Stimulated activated CD8-positive, alpha-beta memory T cell treated with anti-CD3 and anti-CD28 coated beads, Interleukin-7, amount 100 ng/mL, for 48 hours (primary cell): Measurements from ENCODE around the gene CXCL5.

Experiments used
- DNase-seq, 2 donors: peaks; one replicate each; pipeline ENCODE4 v3.0.0-alpha.2; 2020; ENCODE audit warnings: low read depth in 1 of 2; ENCODE audit errors: extremely low read depth in 1 of 2

Gene CXCL5

DNA sequence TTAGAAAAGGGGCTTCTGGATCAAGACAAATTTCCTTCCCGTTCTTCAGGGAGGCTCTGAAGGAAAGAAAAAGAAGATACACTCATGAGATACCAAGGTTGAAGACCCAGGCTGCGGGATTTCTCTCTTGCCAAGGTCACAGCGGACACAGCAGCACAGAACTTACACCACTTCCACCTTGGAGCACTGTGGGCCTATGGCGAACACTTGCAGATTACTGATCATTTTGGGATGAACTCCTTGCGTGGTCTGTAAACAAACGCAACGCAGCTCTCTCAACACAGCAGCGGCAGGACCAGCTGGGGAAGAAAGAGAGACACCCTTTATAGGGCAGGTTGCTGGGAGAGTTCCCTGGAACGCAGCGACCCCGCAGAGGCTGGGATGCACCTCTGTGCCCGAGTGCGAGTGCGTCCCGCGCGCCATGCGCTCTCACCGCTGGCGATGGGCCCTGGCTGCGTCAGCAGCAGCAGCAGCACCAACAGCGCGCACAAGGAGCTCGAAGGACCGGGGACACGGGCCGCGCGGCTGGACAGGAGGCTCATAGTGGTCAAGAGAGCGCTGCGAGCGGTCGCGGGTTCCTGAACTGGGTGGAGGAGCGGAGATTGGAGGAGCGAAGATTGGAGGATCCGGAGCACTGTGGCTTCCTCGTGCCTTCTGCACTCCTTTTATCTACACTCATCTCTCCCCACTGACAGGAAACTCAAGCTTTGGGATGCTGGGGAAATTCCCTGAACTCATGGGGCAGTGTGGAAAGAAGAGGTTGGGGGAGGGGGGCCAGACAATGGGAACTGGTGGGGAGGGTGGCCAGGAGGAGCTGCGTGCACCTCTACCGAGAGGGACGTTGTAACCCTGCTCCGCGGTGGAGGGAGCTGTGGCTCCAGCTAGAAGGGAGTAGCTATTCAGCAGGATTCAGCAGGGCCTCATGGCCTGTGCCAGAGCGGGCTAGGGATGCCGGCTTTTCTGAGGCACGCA is at the start of gene CXCL5:
Gene CXCL5 (minus strand): TSS at position 638 of the 972 bp plus-strand sequence. CDS start 96 bp downstream, at position 542.
- no peak for DNase-seq

DNA sequence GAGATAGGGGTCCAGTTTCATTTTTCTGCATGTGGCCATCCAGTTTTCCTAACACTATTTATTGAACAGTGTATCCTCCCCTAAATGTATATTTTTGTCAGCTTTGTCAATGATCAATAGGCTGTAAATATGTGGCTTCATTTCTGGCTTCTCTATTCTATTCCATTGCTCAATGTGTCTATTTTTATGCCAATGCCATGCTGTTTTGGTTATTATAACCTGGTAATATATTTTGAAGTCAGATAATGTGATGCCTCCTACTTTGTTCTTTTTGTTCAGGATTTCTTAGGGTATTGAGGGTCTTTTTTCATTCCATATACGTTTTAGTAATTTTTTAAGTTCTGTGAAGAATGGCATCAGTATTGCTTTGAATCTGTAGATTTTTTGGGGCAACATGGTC is 48.7 kb upstream of the CXCL5 start:
- no peak for DNase-seq

DNA sequence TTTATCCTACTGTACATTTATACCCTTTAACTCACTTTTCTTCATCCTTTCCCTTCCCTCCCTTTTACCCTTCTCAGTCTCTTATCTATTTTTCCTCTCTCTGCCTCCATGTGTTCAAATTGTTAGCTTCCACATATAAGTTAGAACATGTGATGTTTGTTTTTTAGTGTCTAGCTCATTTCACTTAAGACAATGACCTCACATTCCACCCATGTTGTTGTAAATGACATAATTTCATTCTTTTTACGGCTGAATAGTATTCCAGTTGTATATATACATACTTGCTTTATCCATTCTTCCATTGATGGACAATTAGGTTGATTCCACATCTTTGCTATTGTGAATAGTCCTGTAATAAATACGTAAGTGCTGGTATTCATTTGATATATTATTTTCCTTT is 47.3 kb upstream of the CXCL5 start:
- no peak for DNase-seq

DNA sequence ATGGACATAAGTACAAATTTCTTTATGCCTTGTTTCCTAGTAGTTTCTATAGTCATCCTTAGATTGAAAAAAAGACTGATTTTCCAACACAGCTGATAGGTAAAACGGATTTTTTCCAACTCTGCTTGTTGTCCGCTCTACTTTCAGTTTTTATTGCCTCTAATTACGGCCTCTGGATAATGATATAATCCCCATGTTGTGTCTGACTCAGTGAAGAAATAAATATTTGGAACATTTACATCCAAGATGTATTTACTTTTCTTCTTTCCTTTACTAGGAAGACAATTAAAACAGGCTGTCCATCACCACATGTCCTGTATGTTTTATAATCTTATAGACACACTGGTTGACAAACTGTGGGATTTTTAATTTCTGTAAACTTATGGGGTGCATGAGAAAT is 46.8 kb upstream of the CXCL5 start:
- DNase-seq, result no peak

DNA sequence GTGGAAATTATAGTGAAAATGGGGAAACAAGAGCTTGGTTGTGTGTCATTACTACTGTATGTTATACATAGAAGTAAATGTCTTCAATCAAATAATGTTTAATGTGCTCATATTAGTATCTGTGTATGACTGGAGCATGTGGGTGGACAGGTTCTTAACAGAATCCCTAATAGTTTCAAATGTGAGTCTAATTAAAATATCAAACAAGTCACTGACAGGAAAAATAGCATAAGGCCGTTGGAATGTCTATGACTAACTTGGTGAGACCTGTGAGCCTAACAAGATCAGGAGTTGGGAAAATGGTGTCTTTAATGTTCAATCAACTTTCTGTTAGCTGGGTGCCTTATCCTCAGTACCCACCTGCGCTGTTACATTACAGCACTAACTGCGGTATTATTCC is 46.2 kb upstream of the CXCL5 start:
- no peak for DNase-seq

DNA sequence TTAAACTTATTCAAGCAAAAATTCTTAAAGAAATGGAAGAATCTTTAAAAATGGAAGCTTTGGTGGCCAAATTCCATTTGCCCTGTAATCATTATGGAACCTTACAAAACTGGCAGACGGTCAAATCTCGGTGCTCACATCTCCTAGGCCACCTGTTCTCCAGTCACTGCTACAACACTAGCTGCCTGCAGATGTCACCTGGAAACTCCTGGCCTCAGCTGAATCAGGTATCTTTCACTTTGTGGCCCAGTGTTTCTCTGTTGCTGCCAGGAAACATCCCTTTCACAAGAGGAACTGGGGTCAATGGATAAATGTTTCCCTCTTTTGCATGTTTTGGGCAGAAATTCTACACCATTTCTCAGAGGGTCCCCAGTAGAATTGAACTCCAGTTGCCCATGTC is 44.2 kb upstream of the CXCL5 start:
- DNase-seq, result no peak

DNA sequence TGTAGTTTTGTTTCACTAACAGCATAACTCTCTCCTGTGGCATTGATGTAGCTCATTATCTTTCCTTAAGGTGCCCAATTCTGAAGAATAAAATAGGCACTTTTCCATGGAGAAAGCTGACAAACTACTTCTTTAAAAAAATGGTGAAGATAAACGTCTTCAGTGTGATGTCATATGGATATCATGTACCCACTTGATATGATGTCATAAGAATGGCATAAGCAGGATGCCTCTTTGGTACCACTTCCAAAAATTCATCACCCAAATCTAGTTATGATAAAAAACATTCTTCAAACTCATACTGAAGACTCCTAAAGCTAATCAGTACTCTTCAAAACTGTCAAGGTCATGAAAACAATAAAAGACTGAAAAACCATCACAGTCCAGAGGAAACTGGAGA is 42.9 kb upstream of the CXCL5 start:
- no peak for DNase-seq

DNA sequence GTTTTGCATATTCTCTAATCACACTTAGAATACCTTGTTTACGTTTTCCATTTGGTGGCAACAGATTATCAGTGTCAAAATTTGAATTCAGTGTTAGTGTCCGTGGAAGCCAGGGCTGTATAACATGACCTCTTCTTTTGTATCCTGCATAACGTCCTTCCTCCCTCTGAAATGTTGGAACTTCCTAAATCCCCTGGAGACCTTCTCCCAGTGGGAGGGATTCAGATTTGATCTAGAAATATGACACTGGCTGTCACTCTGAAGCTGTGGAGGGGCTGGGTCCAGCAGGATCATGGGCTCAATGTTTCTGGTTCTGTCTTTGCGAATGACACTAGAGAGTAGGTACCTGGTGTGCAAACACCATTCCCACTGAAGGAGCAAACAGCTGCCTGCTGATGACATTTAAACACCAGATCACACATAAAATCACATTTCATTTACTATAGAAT is 40.9 kb upstream of the CXCL5 start:
- no peak for DNase-seq

DNA sequence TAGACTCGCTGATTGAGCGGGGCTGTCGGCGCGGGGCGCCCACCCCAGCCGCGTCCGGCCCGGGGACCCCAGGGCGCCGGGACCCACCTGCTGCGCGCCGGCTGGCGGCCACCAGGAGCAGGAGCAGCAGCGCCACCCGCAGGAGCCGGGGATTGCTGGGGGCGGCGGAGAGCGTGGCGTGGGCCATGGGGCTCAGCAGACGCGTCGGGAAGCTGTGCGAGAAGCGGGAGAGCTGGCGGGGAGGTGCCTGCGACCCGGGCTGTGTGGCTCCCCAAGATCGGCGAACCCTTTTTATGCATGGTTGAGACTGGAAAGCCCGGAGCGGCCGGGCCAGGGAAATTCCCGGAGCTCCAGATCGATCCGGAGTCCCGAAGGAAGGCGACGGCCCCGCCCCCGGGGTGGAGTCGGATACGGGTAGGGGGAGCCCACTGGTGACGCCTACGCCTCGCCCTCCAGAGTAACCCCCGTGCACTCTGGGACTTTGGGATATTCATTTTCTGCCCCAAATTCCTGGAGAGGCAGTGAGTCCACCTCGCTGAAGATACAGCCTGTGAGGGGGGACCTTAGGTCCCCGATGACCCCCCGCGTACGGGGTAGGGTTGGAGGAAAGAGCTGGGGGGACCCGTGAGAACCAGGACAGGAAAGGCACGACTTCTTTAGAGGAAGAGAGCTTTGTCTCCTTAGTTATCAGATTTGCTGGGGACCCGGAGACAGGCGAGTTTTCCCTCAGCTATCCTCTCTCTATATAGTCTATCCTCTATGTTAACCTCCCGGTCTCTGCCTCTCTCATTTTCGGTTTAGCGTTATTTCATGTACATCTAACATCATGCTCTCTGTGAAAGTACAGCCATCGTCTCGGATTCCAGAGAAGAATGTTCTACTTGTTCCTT is 40.2 kb upstream of the CXCL5 start, which contains the start of gene CXCL3:
Gene CXCL3 (minus strand): TSS at position 265 of the 890 bp plus-strand sequence. CDS start 78 bp downstream, at position 187.
- no peak for DNase-seq

DNA sequence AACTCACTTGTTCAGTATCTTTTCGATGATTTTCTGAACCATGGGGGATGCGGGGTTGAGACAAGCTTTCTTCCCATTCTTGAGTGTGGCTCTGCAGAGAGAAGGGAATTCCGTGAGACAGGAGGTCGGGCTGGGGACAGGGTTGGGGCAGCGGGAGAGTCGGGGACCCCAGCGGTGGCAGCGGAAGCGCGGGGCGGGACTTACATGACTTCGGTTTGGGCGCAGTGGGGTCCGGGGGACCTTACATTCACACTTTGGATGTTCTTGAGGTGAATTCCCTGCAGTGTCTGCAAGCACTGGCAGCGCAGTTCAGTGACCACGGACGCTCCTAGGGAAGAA is 39.6 kb upstream of the CXCL5 start:
- DNase-seq, result no peak

DNA sequence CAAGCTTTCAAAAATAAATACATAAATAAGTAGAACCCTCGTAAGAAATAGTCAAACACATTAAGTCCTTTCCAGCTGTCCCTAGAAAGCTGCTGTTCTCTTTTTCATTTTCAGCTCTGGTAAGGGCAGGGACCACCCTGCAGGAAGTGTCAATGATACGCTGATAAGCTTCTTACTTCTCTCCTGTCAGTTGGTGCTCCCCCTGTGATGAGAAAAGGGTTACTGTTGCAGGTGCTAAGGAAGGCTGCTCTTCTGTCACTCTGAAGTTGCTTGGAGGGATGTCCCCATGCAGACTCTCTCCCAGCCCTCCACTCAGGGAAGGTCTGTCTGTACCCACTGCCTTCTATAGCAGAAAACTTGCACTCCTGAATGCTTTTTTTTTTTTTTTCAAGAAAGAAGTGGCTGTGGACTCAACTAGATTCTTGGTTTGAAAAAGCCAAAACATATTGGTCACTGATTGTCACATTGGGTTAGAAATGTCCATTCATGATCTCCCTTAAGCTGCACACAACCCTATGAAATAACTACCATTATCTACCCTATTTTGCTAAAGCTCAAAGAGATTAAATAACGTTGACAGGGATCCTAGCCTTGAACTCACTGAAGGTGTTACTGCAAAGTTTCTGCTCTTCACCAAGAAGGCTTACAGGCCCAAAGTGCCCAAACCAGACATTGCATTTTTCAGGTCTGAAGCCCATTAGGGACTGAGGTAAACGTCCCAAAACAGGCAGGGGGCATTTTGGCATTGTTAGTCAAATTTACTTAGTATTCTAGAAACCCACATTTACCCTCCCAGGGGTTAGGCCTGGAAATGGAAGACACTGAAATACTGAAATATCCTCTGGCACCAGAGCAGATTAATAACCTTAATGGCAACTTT is 38.8 kb upstream of the CXCL5 start:
- no peak for DNase-seq

DNA sequence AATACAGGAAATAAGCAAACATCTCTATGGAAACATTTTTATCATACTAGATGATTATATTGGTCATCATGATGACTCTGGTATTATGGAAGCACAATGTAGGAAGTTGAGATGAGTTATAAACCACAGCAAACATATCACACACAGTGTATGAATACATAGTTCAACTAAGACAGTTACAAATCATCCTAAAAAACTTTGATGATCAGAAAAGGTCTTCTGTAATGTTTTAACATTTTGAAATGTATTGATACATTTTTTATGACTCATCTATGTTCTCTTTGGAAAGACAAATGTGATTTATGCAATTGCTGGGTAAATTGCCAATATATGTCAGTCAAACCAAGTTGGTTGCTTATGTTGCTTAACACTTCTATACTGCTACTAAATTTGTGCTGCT is 35.3 kb upstream of the CXCL5 start:
- DNase-seq, result no peak

DNA sequence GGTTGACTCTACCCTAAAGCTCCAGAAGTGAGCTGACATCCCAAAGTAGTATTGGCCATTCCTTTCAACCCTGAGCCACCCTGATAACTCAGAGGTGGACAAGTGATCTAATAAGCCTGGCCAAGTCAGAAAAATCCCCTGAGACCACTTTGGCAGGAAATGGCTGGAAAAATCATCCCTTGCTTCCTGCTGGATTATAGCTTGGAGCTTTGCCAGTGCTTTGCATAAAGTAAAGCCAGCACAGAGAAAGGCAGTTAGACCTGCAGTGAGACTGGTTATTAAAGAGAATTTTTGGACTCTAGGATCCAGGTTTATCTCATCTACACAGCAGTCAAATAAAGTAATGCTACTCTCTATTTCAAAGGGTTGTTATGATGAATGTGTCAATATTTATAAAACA is 33.6 kb upstream of the CXCL5 start:
- DNase-seq, result no peak

DNA sequence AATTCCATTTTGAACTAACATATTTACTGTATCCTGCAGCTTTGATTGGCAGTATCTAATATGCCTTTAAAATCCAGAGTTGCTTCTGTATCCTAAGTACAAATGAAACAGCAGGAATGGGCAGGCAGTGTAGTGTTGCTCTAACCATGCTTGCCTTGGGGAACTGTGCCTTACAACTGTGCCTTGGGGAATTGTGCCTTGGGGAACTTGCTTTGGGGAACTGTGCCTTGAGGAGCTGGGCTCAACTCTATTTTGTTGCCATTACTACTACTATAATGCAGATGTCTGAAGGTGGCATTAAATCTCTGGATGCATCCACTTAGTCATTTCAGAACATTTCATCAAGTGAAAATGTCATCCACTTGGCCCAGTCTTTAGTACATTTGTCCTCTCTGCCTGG is 33.1 kb upstream of the CXCL5 start:
- no peak for DNase-seq

DNA sequence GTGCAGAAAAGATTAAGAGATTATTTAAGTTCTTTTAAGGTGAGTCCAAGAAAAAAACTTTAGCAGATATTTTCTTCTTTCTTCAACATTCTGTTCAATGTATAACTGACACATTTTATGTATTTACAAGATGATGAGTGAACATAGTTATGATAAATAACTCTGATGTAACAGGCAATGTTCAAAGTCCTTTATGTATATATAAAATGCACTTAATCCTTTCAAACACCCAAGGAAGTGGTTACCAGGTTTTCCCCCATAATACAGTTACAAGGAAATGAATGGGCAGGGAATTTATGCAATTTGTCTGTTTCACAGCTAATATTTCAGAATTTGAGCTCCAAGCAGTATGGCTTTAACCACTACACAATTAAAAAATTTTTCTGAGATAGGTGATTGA is 31.8 kb upstream of the CXCL5 start:
- no peak for DNase-seq

DNA sequence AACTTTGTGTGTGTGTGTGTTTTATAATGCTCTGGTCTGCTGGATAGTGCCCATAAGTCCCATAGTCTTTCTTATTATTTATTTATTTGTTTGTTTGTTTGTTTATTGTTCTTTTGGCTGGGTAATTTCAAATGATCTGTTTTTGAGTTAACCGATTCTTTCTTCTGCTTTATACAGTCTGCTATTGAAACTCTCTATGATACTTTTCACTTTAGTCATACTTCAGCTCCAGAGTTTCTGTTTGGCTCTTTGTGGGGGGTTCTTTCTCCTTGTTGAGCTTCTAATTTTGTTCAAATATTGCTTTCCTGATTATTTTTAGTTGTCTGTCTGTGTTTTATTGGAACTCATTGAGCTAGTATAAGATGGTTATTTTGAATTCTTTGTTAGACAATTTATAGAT is 30.0 kb upstream of the CXCL5 start:
- no peak for DNase-seq

DNA sequence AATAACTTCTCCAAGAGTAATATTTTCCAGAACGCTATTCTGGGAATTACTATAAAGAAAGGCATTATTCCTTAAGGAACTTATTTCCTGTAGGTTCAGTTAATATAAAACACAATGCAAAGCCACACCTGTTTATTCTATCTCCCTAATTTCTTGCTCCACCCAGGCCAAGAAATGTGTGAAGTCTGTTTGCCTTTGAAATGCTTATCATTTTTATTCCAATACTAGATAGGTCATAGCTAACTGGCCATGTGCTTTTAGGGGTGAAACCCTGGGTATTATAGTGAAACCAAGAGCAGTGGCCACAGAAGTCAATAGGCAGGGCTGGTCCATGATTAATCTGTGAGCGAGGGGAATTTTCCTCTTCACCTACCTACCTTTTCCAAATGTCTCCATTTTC is 25.2 kb upstream of the CXCL5 start:
- no peak for DNase-seq

DNA sequence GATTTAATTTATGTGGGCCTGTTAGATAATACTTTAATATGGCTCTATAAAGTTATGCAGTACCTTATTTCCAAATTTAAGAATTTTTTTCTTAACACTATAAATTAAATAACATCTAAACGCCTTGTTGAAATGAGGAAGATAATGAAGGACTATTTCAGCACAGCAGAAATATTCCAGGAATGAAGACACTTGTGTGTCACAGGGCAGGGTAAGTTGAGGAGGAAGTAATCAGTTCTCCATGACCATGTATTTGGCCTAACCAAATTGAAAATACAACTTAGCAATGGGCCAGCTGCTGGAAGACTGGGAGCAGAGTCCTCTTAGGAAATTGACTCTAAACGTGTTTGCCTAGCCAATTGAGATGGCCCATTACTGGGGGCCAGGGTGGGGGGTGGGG is 23.1 kb upstream of the CXCL5 start:
- no peak for DNase-seq

DNA sequence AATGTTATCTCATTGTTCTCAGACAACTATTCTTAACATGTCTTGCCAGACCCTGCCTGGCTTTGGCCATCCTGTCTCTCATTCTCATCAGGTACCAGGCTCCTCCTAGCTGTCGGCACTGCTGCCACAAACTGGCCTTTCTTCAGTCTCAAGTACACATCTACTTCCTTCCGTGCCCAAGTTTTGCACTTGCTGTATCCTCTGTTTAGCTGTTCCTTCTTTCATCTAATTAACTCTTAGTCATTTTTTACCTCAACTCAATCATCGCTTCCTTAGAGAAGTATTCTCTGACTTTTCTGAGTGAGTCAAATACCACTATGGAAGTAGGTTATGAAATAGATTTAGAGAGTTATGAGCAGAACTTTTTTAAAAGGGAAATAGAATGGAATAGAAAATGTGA is 20.3 kb upstream of the CXCL5 start:
- DNase-seq, result no peak

DNA sequence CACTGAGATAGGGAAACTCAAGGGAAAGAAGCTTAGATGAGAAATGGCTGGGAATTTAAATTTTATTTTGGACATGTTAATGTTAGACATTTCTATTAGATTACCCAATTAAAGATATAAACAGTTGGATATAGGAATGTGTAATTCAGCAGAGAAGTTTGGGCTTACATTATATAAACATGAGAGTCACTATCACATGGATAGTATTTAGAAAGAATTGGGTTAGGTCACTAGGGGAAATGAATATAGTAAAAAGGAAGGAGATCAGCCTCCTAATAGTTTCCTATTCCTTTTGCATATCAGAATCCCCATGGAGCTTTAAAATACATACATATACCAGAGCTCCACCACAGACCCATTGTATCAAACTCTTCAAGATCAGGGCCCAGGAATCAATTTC is 19.6 kb upstream of the CXCL5 start:
- no peak for DNase-seq

DNA sequence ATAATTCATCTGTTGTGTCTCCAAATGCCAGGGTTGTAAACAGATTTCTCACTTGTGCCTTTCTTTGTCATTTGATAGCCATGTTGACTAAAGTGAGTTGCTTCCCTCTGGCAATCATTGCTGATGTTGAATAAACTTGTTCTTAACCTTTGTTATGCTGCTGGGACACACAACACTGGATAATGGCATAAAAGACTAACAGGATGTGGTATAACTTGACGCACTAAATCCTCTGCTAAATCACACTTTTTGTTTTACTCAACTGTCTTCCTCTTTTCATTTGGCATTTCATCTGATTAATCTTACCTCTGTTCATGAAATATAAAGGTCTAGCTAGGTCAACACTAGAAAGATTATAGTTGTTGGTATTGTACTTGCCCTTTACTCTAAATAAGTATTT is 17.6 kb upstream of the CXCL5 start:
- DNase-seq, result no peak
